ENCODE measurements around the gene EFNA5.

DNA sequence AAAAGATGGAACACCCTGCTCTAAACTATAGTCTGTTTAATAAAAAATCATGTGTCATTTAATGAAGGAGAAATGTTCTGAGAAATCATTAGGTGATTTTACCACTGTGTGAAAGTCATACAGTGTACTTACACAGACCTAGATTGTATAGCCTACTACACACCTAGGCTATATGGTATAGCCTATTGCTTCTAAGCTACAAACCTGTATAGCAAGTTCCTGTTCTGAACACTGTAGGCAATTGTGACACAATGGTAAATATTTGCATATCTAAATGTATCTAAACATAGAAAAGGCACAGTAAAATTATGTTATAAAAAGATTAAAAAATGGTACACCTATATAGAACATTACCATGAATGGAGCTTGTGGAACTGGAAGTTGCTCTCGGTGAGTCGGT, 40.6 kb downstream of the EFNA5 start:
- TF ChIP-seq ZNF138 (tag by site-specific recombination; IDR thresholded peaks at IDR 0.05; ENCODE audit: borderline replicate concordance) (no peak), CTCF (tag by site-specific recombination; IDR thresholded peaks at IDR 0.05) (no peak), ZNF555 (tag by site-specific recombination; conservative IDR thresholded peaks at IDR 0.05) (no peak), ZNF623 (tag by site-specific recombination; IDR thresholded peaks at IDR 0.05) (no peak), ZNF133 (tag by site-specific recombination; IDR thresholded peaks at IDR 0.05) (no peak), ZNF548 (tag by site-specific recombination; IDR thresholded peaks at IDR 0.05) (no peak), ZBTB6 (tag by site-specific recombination; IDR thresholded peaks at IDR 0.05) (no peak), MYNN (tag by site-specific recombination; IDR thresholded peaks at IDR 0.05; ENCODE audit: borderline replicate concordance) (no peak)
- TF ChIP-seq, protein P1, sequence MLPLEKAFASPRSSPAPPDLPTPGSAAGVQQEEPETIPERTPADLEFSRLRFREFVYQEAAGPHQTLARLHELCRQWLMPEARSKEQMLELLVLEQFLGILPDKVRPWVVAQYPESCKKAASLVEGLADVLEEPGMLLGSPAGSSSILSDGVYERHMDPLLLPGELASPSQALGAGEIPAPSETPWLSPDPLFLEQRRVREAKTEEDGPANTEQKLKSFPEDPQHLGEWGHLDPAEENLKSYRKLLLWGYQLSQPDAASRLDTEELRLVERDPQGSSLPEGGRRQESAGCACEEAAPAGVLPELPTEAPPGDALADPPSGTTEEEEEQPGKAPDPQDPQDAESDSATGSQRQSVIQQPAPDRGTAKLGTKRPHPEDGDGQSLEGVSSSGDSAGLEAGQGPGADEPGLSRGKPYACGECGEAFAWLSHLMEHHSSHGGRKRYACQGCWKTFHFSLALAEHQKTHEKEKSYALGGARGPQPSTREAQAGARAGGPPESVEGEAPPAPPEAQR (tag by site-specific recombination; IDR thresholded peaks at IDR 0.05) = no peak
- TF ChIP-seq, protein P2, sequence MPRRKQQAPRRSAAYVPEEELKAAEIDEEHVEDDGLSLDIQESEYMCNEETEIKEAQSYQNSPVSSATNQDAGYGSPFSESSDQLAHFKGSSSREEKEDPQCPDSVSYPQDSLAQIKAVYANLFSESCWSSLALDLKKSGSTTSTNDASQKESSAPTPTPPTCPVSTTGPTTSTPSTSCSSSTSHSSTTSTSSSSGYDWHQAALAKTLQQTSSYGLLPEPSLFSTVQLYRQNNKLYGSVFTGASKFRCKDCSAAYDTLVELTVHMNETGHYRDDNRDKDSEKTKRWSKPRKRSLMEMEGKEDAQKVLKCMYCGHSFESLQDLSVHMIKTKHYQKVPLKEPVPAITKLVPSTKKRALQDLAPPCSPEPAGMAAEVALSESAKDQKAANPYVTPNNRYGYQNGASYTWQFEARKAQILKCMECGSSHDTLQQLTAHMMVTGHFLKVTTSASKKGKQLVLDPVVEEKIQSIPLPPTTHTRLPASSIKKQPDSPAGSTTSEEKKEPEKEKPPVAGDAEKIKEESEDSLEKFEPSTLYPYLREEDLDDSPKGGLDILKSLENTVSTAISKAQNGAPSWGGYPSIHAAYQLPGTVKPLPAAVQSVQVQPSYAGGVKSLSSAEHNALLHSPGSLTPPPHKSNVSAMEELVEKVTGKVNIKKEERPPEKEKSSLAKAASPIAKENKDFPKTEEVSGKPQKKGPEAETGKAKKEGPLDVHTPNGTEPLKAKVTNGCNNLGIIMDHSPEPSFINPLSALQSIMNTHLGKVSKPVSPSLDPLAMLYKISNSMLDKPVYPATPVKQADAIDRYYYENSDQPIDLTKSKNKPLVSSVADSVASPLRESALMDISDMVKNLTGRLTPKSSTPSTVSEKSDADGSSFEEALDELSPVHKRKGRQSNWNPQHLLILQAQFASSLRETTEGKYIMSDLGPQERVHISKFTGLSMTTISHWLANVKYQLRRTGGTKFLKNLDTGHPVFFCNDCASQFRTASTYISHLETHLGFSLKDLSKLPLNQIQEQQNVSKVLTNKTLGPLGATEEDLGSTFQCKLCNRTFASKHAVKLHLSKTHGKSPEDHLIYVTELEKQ (tag by site-specific recombination; IDR thresholded peaks at IDR 0.05; ENCODE audit: borderline replicate concordance) = no peak
- TF ChIP-seq, protein P3, sequence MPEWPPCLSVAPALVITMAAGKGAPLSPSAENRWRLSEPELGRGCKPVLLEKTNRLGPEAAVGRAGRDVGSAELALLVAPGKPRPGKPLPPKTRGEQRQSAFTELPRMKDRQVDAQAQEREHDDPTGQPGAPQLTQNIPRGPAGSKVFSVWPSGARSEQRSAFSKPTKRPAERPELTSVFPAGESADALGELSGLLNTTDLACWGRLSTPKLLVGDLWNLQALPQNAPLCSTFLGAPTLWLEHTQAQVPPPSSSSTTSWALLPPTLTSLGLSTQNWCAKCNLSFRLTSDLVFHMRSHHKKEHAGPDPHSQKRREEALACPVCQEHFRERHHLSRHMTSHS (tag by site-specific recombination; IDR thresholded peaks at IDR 0.05) = no peak

Data from HEK293 (cell line).